Osteoblast (primary cell): Measurements from ENCODE around the gene TSR3. TPM values are rescaled to one million over a fixed set of nuclear protein-coding genes. Genes with fewer than 3 reads are reported as not detected.

Experiments used
- DNase-seq: peaks from one replicate; pipeline ENCODE4 v3.0.0; 2011; ENCODE audit warnings: low spot score, mixed read lengths; ENCODE audit not compliant: insufficient read length; ENCODE audit errors: missing footprints
- H2AFZ ChIP-seq: 2 replicates; pipeline ENCODE4 v1.6.0; 2011; ENCODE audit warnings: mild to moderate bottlenecking, low read length
- H3K27ac ChIP-seq: 2 replicates; pipeline ENCODE4 v1.5.1; 2011; ENCODE audit warnings: mild to moderate bottlenecking, low read depth, low read length, moderate library complexity
- H3K27me3 ChIP-seq: 2 replicates; pipeline ENCODE4 v1.6.0; 2012; ENCODE audit warnings: mild to moderate bottlenecking, control low read depth, inconsistent platforms, low read length, moderate library complexity; ENCODE audit not compliant: insufficient read depth
- H3K36me3 ChIP-seq: 2 replicates; pipeline ENCODE4 v1.5.1; 2011; ENCODE audit warnings: mild to moderate bottlenecking, low read length, control low read depth, moderate library complexity; ENCODE audit not compliant: insufficient read depth
- H3K4me1 ChIP-seq: 2 replicates; pipeline ENCODE4 v1.5.1; 2011; ENCODE audit warnings: mild to moderate bottlenecking, low read length, control low read depth, moderate library complexity; ENCODE audit not compliant: insufficient read depth
- H3K4me2 ChIP-seq: 2 replicates; pipeline ENCODE4 v1.6.0; 2011; ENCODE audit warnings: mild to moderate bottlenecking, low read length; ENCODE audit not compliant: insufficient read depth
- H3K4me3 ChIP-seq: fragments of 200-600 bp; sonication (generic); 3 replicates; pipeline ENCODE4 v1.5.1; 2012; ENCODE audit warnings: mild to moderate bottlenecking, low read length, inconsistent platforms; ENCODE audit not compliant: insufficient read depth
- H3K79me2 ChIP-seq: 2 replicates; pipeline ENCODE4 v1.6.0; 2012; ENCODE audit warnings: mild to moderate bottlenecking, low read length, control low read depth, inconsistent platforms; ENCODE audit not compliant: insufficient read depth
- H3K9me3 ChIP-seq: 2 replicates; pipeline ENCODE4 v1.5.1; 2011; ENCODE audit warnings: low read depth, low read length, control low read depth
- H4K20me1 ChIP-seq: 2 replicates; pipeline ENCODE4 v1.6.0; 2012; ENCODE audit warnings: mild to moderate bottlenecking, low read length, control low read depth; ENCODE audit not compliant: insufficient read depth
- total RNA-seq: library from RNA; depleted of rRNA; stranded (reverse); fragments of >200 nt; gene quantifications from 2 replicates; pipeline ENCODE4 v1.2.3, GENCODE V29; 2012
- TF ChIP-seq, protein P1 (sequence below): IDR thresholded peaks from 2 replicates; pipeline ENCODE4 v1.5.1; 2011; ENCODE audit warnings: mild to moderate bottlenecking, low read depth, low read length, moderate library complexity; ENCODE audit errors: extremely low read depth

Gene TSR3
- total RNA-seq, 1 donor: 53.6 TPM

DNA sequence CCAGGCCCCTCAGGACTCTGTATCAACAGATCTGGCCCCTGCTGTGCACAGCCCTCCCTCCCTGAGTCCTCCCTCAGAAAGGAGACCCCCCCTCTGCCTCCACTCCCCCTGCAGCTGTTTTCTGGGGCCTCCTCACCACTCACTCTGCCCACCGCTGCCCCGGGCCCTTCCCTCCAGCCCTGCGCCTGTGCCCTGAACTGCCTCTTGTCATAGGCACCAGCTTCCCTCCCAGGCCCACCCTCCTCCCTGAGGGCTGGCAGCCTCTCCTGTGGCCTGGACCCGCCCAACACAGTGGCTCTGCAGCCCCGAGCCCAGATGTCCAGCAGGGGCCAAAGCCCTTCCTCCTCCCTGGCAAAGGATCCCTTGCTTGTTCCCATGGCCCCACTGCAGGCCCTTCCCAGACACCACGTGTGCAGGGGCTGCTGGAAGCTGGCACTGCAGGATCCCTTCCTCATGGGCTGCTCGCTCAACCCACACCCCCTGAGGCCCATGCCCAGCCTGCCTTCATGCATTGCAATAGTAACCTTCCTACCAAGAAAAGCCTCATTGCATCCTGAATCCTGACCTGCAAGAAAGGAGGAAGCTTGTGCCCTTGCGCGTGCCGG, 25.8 kb upstream of the TSR3 start:
- H2AFZ ChIP-seq: no peak overlapping the region

DNA sequence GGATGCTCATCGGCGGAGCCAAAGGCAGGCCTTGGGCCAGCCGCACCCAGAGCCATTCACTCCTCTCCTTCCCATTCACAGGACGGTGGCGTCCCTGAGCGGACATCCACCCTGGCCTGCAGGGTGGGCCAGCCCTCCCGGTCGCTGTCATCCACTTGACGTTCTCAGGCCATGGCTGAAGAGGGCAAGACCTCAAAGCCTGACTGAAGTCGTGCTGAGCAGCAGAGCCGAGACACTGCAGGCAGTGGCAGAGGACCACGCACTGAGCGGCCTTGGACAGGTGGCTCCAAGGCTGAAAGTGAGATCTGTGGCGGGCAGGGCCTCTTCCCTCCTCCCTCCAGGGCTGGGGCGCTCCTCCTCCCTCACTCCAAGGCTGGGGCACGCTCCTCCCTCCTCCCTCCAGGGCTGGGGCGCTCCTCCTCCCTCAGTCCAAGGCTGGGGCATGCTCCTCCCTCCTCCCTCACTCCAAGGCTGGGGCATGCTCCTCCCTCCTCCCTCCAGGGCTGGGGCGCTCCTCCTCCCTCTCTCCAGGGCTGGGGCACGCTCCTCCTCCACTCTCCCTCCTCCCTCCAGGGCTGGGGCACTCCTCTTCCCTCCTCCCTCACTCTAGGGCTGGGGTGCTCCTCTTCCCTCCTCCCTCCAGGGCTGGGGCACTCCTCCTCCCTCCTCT, 24.2 kb upstream of the TSR3 start:
- Histone ChIP-seq H3K36me3 (no peaks in the 10 kb centered on the region), H3K4me2 (no peak overlapping the region), H3K9me3 (no peaks in the 10 kb centered on the region), H3K79me2 (no peaks in the 10 kb centered on the region), H2AFZ (no peak overlapping the region), H3K27me3 (no peaks in the 10 kb centered on the region), H3K4me1 (peaks cover 9% of the 10 kb centered on the region), H3K4me3 (no peak overlapping the region), H4K20me1 (peaks cover 2% of the 10 kb centered on the region), H3K27ac (no peak overlapping the region)
- DNase-seq: no peak
- TF ChIP-seq, protein P1, sequence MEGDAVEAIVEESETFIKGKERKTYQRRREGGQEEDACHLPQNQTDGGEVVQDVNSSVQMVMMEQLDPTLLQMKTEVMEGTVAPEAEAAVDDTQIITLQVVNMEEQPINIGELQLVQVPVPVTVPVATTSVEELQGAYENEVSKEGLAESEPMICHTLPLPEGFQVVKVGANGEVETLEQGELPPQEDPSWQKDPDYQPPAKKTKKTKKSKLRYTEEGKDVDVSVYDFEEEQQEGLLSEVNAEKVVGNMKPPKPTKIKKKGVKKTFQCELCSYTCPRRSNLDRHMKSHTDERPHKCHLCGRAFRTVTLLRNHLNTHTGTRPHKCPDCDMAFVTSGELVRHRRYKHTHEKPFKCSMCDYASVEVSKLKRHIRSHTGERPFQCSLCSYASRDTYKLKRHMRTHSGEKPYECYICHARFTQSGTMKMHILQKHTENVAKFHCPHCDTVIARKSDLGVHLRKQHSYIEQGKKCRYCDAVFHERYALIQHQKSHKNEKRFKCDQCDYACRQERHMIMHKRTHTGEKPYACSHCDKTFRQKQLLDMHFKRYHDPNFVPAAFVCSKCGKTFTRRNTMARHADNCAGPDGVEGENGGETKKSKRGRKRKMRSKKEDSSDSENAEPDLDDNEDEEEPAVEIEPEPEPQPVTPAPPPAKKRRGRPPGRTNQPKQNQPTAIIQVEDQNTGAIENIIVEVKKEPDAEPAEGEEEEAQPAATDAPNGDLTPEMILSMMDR: no peak

More for the DNA sequence above, 25.8 kb upstream of the TSR3 start:
- Histone ChIP-seq H3K27ac (no peak overlapping the region), H3K4me1 (peaks cover 9% of the 10 kb centered on the region), H3K4me2 (no peak overlapping the region), H3K9me3 (no peaks in the 10 kb centered on the region), H4K20me1 (peaks cover 2% of the 10 kb centered on the region), H3K36me3 (no peaks in the 10 kb centered on the region), H3K27me3 (no peaks in the 10 kb centered on the region), H3K79me2 (no peaks in the 10 kb centered on the region), H3K4me3 (no peak overlapping the region)
- DNase-seq: no peak
- TF ChIP-seq, protein P1: no peak

DNA sequence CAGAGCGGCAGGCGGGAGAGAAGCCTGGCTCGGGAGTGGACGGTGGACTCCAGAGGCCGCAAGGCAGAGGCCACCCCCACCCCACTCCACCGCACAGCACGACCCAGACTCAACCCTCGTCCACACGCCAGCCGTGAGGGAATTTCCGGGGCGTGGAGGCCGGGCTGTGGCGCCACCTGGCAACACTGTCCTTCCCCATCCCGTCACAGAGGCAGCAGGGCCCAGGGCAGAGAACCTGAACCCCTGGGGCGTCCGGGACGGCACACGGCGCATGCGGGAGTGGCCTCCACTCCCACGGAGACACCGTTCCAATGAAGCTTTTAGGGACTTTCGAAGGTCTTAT, 23.6 kb upstream of the TSR3 start:
- peaks cover 9% of the 10 kb centered on the region for H3K4me1 ChIP-seq
- H2AFZ ChIP-seq: no peak overlapping the region
- H3K9me3 ChIP-seq: no peaks in the 10 kb centered on the region
- no peaks in the 10 kb centered on the region for H3K36me3 ChIP-seq
- peaks cover 2% of the 10 kb centered on the region for H4K20me1 ChIP-seq
- no peak overlapping the region for H3K4me2 ChIP-seq
- no peak for DNase-seq
- no peak overlapping the region for H3K4me3 ChIP-seq
- TF ChIP-seq, protein P1: no peak
- H3K27ac ChIP-seq: no peak overlapping the region
- H3K79me2 ChIP-seq: no peaks in the 10 kb centered on the region
- H3K27me3 ChIP-seq: no peaks in the 10 kb centered on the region

GRCh38 chr16:1374418-1375297, 23.0 kb upstream of the TSR3 start:
- Histone ChIP-seq H2AFZ (no peak overlapping the region), H4K20me1 (peaks cover 2% of the 10 kb centered on the region), H3K79me2 (no peaks in the 10 kb centered on the region), H3K27ac (no peak overlapping the region), H3K4me3 (no peak overlapping the region), H3K9me3 (no peaks in the 10 kb centered on the region), H3K27me3 (no peaks in the 10 kb centered on the region), H3K36me3 (peaks cover 5% of the 10 kb centered on the region), H3K4me1 (peaks cover 9% of the 10 kb centered on the region), H3K4me2 (no peak overlapping the region)
- DNase-seq: no peak
- TF ChIP-seq, protein P1: no peak
